Activated naive CD8-positive, alpha-beta T cell (primary cell): ENCODE measurements around the gene RABL3.
"Not testable (repeated sequence)": the region's sequence is repeated elsewhere in the genome, so short reads cannot be mapped to it uniquely, and the experiment has no call there.

ENCODE experiments used
- H3K27ac Mint-ChIP-seq: one replicate; pipeline ENCODE4 v1.8.0; 2021; ENCODE audit warnings: mixed read lengths
- H3K27me3 Mint-ChIP-seq: one replicate; pipeline ENCODE4 v1.8.0; 2021; ENCODE audit warnings: mixed read lengths
- H3K36me3 Mint-ChIP-seq: one replicate; pipeline ENCODE4 v1.8.0; 2021; ENCODE audit warnings: mixed read lengths
- H3K4me1 Mint-ChIP-seq: one replicate; pipeline ENCODE4 v1.8.0; 2021; ENCODE audit warnings: low read depth, mixed read lengths
- H3K4me3 Mint-ChIP-seq: one replicate; pipeline ENCODE4 v1.8.0; 2021; ENCODE audit warnings: mild to moderate bottlenecking, mixed read lengths
- H3K9me3 Mint-ChIP-seq: one replicate; pipeline ENCODE4 v1.8.0; 2021; ENCODE audit warnings: low read depth, mixed read lengths

The RABL3 gene

GRCh38 chr3:120652281-120652680, 90.0 kb downstream of the RABL3 start:
- no peaks in the 10 kb centered on the region for H3K27me3 Mint-ChIP-seq
- no peak overlapping the region for H3K27ac Mint-ChIP-seq
- peaks cover 22% of the 10 kb centered on the region for H3K36me3 Mint-ChIP-seq
- no peaks in the 10 kb centered on the region for H3K4me1 Mint-ChIP-seq
- H3K9me3 Mint-ChIP-seq, result no peaks in the 10 kb centered on the region
- H3K4me3 Mint-ChIP-seq, result no peak overlapping the region

GRCh38 chr3:120650311-120650710, 92.0 kb downstream of the RABL3 start:
- Mint-ChIP-seq H3K36me3 (peaks cover 23% of the 10 kb centered on the region), H3K27me3 (no peaks in the 10 kb centered on the region), H3K4me3 (no peak overlapping the region), H3K9me3 (no peaks in the 10 kb centered on the region), H3K4me1 (no peaks in the 10 kb centered on the region), H3K27ac (no peak overlapping the region)

DNA sequence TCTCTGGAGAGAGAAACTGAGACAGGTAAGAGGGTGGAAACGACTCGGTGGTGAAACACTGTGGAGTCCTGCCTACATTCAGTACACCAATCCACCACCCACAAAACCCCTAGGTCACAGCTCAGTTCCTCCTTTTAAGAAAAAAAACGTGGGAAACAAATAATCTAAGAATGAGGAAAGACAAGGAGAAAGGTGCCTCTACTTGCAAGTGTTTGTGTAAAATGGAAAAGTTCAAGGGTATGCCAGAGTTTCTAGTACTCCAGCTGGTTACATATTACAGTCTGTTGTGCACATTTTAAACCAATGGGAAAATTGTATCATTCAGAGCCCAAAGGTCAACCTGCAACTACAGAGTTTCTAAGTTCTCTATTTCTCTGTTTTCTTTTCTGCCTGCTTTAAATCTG, 92.5 kb downstream of the RABL3 start:
- Mint-ChIP-seq H3K36me3 (peaks cover 22% of the 10 kb centered on the region), H3K27me3 (no peaks in the 10 kb centered on the region), H3K4me1 (no peaks in the 10 kb centered on the region), H3K4me3 (no peak overlapping the region), H3K9me3 (no peaks in the 10 kb centered on the region), H3K27ac (no peak overlapping the region)

GRCh38 chr3:120648290-120648689, 94.0 kb downstream of the RABL3 start:
- no peak overlapping the region for H3K4me3 Mint-ChIP-seq
- no peaks in the 10 kb centered on the region for H3K9me3 Mint-ChIP-seq
- H3K27me3 Mint-ChIP-seq, result no peaks in the 10 kb centered on the region
- H3K36me3 Mint-ChIP-seq, result peaks cover 15% of the 10 kb centered on the region
- H3K4me1 Mint-ChIP-seq, result no peaks in the 10 kb centered on the region
- no peak overlapping the region for H3K27ac Mint-ChIP-seq

GRCh38 chr3:120646771-120647432, 95.4 kb downstream of the RABL3 start:
- H3K27me3 Mint-ChIP-seq, result no peaks in the 10 kb centered on the region
- H3K9me3 Mint-ChIP-seq, result no peaks in the 10 kb centered on the region
- no peaks in the 10 kb centered on the region for H3K4me1 Mint-ChIP-seq
- H3K27ac Mint-ChIP-seq, result no peak overlapping the region
- no peak overlapping the region for H3K4me3 Mint-ChIP-seq
- H3K36me3 Mint-ChIP-seq, result peaks cover 15% of the 10 kb centered on the region

DNA sequence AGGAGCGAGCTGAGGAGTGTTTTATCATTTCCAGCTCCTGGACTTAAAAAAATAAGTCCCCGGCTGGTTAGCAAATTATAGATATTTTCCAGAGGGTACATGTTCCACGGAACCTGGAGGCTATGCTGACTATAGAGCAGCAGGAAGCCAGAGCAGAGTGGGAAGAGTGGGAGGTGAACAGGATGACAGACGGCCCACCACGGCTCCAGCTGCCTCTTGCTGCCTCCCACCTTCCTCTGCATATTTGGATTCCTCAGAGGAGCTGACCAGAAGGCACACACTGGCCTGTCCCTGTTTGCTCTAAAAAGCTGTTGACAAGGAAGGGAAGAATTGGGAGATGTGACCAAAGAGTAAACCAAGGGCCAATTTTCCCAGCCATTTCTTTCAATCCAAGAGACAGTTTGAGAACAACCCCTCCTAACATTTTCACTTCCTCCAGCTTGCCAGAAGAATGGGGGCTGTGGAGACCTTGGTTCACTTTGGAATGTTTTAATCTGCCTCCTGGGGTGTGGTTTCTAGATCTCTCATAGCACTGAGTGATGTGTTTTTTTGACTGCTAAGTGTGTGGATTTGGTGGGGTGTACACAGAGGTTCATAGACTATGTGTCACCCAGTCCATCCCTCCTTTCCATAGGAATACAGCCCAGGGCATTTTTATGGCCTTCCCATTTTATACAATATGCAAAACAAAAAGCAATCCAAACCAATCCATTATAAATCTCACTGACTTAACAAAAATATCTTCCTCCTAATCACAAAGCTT, 97.1 kb downstream of the RABL3 start:
- H3K36me3 Mint-ChIP-seq, result peaks cover 9% of the 10 kb centered on the region
- H3K27me3 Mint-ChIP-seq, result no peaks in the 10 kb centered on the region
- H3K4me3 Mint-ChIP-seq, result no peak overlapping the region
- H3K27ac Mint-ChIP-seq, result no peak overlapping the region
- peaks cover 5% of the 10 kb centered on the region for H3K4me1 Mint-ChIP-seq
- no peaks in the 10 kb centered on the region for H3K9me3 Mint-ChIP-seq

- Mint-ChIP-seq H3K4me3 (no peak overlapping the region), H3K27ac (no peak overlapping the region), H3K36me3 (peaks cover 12% of the 10 kb centered on the region), H3K27me3 (no peaks in the 10 kb centered on the region), H3K9me3 (peaks cover 5% of the 10 kb centered on the region), H3K4me1 (peaks cover 13% of the 10 kb centered on the region)
Observed at GRCh38 chr3:120642368-120642948, 99.9 kb downstream of the RABL3 start.

GRCh38 chr3:120641696-120642246, 100.5 kb downstream of the RABL3 start:
- Mint-ChIP-seq H3K4me3 (no peak overlapping the region), H3K9me3 (peaks cover 5% of the 10 kb centered on the region), H3K27me3 (no peaks in the 10 kb centered on the region), H3K27ac (no peak overlapping the region), H3K36me3 (peaks cover 12% of the 10 kb centered on the region), H3K4me1 (peaks cover 13% of the 10 kb centered on the region)

- Mint-ChIP-seq H3K27me3 (no peaks in the 10 kb centered on the region), H3K4me3 (no peak overlapping the region), H3K9me3 (peaks cover 5% of the 10 kb centered on the region), H3K36me3 (peaks cover 7% of the 10 kb centered on the region), H3K27ac (no peak overlapping the region), H3K4me1 (peaks cover 13% of the 10 kb centered on the region)
Observed at GRCh38 chr3:120640231-120640630, 102.1 kb downstream of the RABL3 start.

- not testable (repeated sequence) for H3K4me3 Mint-ChIP-seq, H3K27me3 Mint-ChIP-seq, H3K36me3 Mint-ChIP-seq, H3K9me3 Mint-ChIP-seq, H3K27ac Mint-ChIP-seq
- H3K4me1 Mint-ChIP-seq, result peaks cover 13% of the 10 kb centered on the region
Observed at GRCh38 chr3:120638820-120639219, 103.5 kb downstream of the RABL3 start.

GRCh38 chr3:120637851-120638559, 104.3 kb downstream of the RABL3 start:
- no peak overlapping the region for H3K4me3 Mint-ChIP-seq
- H3K4me1 Mint-ChIP-seq, result peaks cover 13% of the 10 kb centered on the region
- H3K9me3 Mint-ChIP-seq, result peaks cover 5% of the 10 kb centered on the region
- peaks cover 7% of the 10 kb centered on the region for H3K36me3 Mint-ChIP-seq
- no peak overlapping the region for H3K27ac Mint-ChIP-seq
- no peaks in the 10 kb centered on the region for H3K27me3 Mint-ChIP-seq

- Mint-ChIP-seq H3K4me1 (peaks cover 13% of the 10 kb centered on the region), H3K27ac (no peak overlapping the region), H3K9me3 (peaks cover 5% of the 10 kb centered on the region), H3K27me3 (no peaks in the 10 kb centered on the region), H3K36me3 (peaks cover 7% of the 10 kb centered on the region), H3K4me3 (no peak overlapping the region)
Observed at GRCh38 chr3:120636795-120637401, 105.4 kb downstream of the RABL3 start.
